ENCODE measurements around the gene MARCHF10.

GRCh38 chr17:62706598-62707424 is 101.3 kb downstream of the MARCHF10 start:
- TF ChIP-seq CTCF (IDR thresholded peaks at IDR 0.05) (no peak), POLR2A (IDR thresholded peaks at IDR 0.05) (no peak), EP300 (IDR thresholded peaks at IDR 0.05) (no peak), POLR2AphosphoS5 (IDR thresholded peaks at IDR 0.05) (no peak)
